B cell (primary cell): ENCODE measurements around the gene TRABD2A.

ENCODE experiments used
- EZH2 ChIP-seq: IDR thresholded peaks from 2 replicates; pipeline ENCODE4 v1.6.1; 2012; ENCODE audit warnings: borderline replicate concordance, low read depth, mild to moderate bottlenecking, moderate library complexity, low read length; ENCODE audit not compliant: insufficient read depth, poor library complexity, severe bottlenecking
- TF ChIP-seq, protein P1 (sequence below): fragments of 200-600 bp; IDR thresholded peaks from one replicate; pipeline ENCODE4 v1.8.0; 2022; ENCODE audit warnings: antibody characterized with exemption, mild to moderate bottlenecking

DNA sequence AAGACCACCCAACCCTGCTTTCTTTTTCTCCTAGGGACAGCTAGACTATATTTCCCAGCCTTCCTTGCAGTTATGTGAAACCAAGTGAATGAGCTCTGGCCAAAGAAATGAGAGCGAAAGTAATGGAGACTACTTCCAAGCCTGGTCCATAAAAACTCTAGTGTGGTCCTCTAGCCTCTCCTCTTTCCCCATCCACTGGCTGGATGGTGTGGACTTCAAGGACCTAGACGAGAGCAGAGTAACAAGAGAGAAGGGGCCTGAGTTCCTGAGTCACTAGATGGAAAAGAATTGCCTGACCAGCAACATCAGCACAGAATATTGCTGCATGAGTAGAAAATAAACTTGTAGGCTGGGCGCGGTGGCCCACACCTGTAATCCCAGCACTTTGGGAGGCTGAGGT is 21.6 kb upstream of the TRABD2A start:
- no peak for TF ChIP-seq EZH2
- TF ChIP-seq, protein P1, sequence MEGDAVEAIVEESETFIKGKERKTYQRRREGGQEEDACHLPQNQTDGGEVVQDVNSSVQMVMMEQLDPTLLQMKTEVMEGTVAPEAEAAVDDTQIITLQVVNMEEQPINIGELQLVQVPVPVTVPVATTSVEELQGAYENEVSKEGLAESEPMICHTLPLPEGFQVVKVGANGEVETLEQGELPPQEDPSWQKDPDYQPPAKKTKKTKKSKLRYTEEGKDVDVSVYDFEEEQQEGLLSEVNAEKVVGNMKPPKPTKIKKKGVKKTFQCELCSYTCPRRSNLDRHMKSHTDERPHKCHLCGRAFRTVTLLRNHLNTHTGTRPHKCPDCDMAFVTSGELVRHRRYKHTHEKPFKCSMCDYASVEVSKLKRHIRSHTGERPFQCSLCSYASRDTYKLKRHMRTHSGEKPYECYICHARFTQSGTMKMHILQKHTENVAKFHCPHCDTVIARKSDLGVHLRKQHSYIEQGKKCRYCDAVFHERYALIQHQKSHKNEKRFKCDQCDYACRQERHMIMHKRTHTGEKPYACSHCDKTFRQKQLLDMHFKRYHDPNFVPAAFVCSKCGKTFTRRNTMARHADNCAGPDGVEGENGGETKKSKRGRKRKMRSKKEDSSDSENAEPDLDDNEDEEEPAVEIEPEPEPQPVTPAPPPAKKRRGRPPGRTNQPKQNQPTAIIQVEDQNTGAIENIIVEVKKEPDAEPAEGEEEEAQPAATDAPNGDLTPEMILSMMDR: no peak
